Trophoblast cell (in vitro differentiated cells and primary cell): Measurements from ENCODE around the gene HLA-DQA1.

Experiments used
- DNase-seq, 2 donors: peaks; one replicate each; pipeline ENCODE4 v3.0.0-alpha.2; 2016
- H2AFZ ChIP-seq: 2 replicates; pipeline ENCODE4 v1.6.1; 2013; ENCODE audit warnings: low read length, moderate library complexity, mild to moderate bottlenecking; ENCODE audit not compliant: insufficient read depth, poor library complexity
- H2AK5ac ChIP-seq: 2 replicates; pipeline ENCODE4 v1.6.1; 2013; ENCODE audit warnings: mild to moderate bottlenecking, low read length
- H2BK120ac ChIP-seq: 2 replicates; pipeline ENCODE4 v1.6.1; 2013; ENCODE audit warnings: low read length, mild to moderate bottlenecking, moderate library complexity; ENCODE audit not compliant: insufficient read depth, poor library complexity
- H2BK12ac ChIP-seq: 2 replicates; pipeline ENCODE4 v1.6.1; 2013; ENCODE audit warnings: mild to moderate bottlenecking, low read length, moderate library complexity
- H2BK5ac ChIP-seq: 2 replicates; pipeline ENCODE4 v1.6.1; 2013; ENCODE audit warnings: low read length, low read depth, moderate library complexity, mild to moderate bottlenecking; ENCODE audit not compliant: poor library complexity
- H3K14ac ChIP-seq: 2 replicates; pipeline ENCODE4 v1.6.1; 2013; ENCODE audit warnings: mild to moderate bottlenecking, low read length
- H3K18ac ChIP-seq: 2 replicates; pipeline ENCODE4 v1.6.1; 2013; ENCODE audit warnings: mild to moderate bottlenecking, low read length
- H3K23ac ChIP-seq: 2 replicates; pipeline ENCODE4 v1.6.1; 2013; ENCODE audit warnings: low read length
- H3K27ac ChIP-seq: 2 replicates; pipeline ENCODE4 v1.5.1; 2013; ENCODE audit warnings: low read depth, mild to moderate bottlenecking, inconsistent platforms, low read length, moderate library complexity
- H3K27me3 ChIP-seq: 2 replicates; pipeline ENCODE4 v1.6.1; 2013; ENCODE audit warnings: inconsistent platforms, mild to moderate bottlenecking, low read length, moderate library complexity; ENCODE audit not compliant: insufficient read depth
- H3K36me3 ChIP-seq, 2 experiments: 1 replicate in 1 of 2; 2 replicates in 1 of 2; pipeline ENCODE4 v1.6.1; 2013; ENCODE audit warnings: low read length in 2 of 2, mild to moderate bottlenecking in 2 of 2, moderate library complexity in 1 of 2; ENCODE audit not compliant: insufficient read depth in 2 of 2, control insufficient read depth in 1 of 2
- H3K4ac ChIP-seq: 2 replicates; pipeline ENCODE4 v1.6.1; 2013; ENCODE audit warnings: low read depth, mild to moderate bottlenecking, low read length, moderate library complexity
- H3K4me1 ChIP-seq, 2 experiments: 1 replicate in 1 of 2; 2 replicates in 1 of 2; pipeline ENCODE4 v1.6.1; 2013; ENCODE audit warnings: low read length in 2 of 2, mild to moderate bottlenecking in 2 of 2, moderate library complexity in 1 of 2; ENCODE audit not compliant: insufficient read depth in 2 of 2, control insufficient read depth in 1 of 2
- H3K4me2 ChIP-seq: 2 replicates; pipeline ENCODE4 v1.6.1; 2013; ENCODE audit warnings: inconsistent platforms, mild to moderate bottlenecking, low read length, moderate library complexity
- H3K4me3 ChIP-seq: 2 replicates; pipeline ENCODE4 v1.5.1; 2013; ENCODE audit warnings: mild to moderate bottlenecking, low read depth, low read length, inconsistent platforms
- H3K79me1 ChIP-seq: one replicate; pipeline ENCODE4 v1.6.1; 2013; ENCODE audit warnings: low read length
- H3K79me2 ChIP-seq: 2 replicates; pipeline ENCODE4 v1.6.1; 2013; ENCODE audit warnings: low read length, mild to moderate bottlenecking; ENCODE audit not compliant: control insufficient read depth, insufficient read depth, poor library complexity
- H3K9ac ChIP-seq: 2 replicates; pipeline ENCODE4 v1.6.1; 2013; ENCODE audit warnings: mild to moderate bottlenecking, low read length
- H3K9me3 ChIP-seq: 2 replicates; pipeline ENCODE4 v1.6.1; 2013; ENCODE audit warnings: low read depth, mild to moderate bottlenecking, control low read depth, inconsistent platforms, low read length; ENCODE audit not compliant: insufficient read depth
- H4K12ac ChIP-seq: 2 replicates; pipeline ENCODE4 v1.6.1; 2013; ENCODE audit warnings: low read depth, mild to moderate bottlenecking, low read length, moderate library complexity
- H4K8ac ChIP-seq: 2 replicates; pipeline ENCODE4 v1.6.1; 2013; ENCODE audit warnings: low read depth, mild to moderate bottlenecking, low read length, moderate library complexity
- H4K91ac ChIP-seq: one replicate; pipeline ENCODE4 v1.6.1; 2013; ENCODE audit warnings: low read depth, mild to moderate bottlenecking, low read length, moderate library complexity
- WGBS: extraction: QIAGEN DNeasy Blood & Tissue Kit; methylation state at CpG from one replicate; pipeline ENCODE4 v1.1.7; 2013; ENCODE audit warnings: missing lambda C conversion rate; ENCODE audit not compliant: insufficient read length, insufficient coverage; ENCODE audit errors: extremely low coverage; 5-methylcytosine and 5-hydroxymethylcytosine counted together

HLA-DQA1 gene

DNA sequence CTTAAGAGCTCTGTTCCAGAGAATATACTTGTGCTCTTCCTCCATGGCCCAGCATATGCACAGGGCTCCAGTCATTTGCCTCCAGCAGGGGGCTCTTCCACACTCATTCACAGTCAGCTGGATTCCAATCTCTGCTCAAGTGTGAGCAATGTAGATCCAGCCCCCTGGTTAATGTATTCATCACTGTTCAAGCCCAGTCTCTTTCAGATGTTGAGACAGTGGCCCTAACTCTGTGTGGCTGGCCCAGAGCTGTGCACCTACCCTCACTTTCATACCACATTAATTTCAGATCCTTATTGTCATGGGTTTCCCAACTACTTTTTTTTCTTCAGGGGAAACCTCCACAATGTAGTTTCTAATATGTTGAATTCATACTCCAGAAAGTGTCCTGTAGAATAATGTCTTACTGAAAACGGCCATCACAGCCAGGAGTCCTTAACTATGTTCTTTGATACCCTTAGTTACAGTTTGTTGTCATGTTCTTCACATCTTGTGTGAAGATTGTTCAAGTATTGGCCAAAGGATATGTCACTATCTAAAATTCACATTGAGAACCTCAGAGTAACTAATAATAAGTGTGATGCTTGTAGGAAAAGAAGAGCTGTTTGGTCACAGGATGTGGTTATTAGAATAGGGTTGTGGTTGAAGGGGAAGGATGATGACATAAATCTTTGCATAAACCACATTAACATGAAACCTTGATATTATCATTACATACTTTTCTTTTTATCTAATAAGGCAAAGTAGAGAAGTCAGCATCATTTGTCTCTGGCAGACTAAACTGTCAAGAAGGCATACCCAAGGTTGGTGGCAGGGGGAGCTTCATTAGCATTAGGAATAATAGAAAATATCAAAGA, 14.4 kb upstream of the HLA-DQA1 start:
- Histone ChIP-seq H3K14ac (no peak overlapping the region), H2AFZ (no peak overlapping the region), H3K4me2 (no peak overlapping the region), H3K9me3 (no peaks in the 10 kb centered on the region), H2BK120ac (no peak overlapping the region), H3K23ac (no peak overlapping the region), H4K91ac (no peak overlapping the region), H2BK12ac (no peak overlapping the region), H3K4ac (no peak overlapping the region), H4K8ac (no peak overlapping the region), H3K27ac (no peak overlapping the region), H2AK5ac (no peak overlapping the region), H3K4me3 (no peak overlapping the region), H3K79me1 (no peaks in the 10 kb centered on the region), H3K18ac (no peak overlapping the region), H3K27me3 (no peaks in the 10 kb centered on the region), H2BK5ac (no peak overlapping the region), H3K36me3 (no peaks in the 10 kb centered on the region), H3K9ac (no peak overlapping the region), H3K79me2 (no peaks in the 10 kb centered on the region), H3K4me1 (no peaks in the 10 kb centered on the region), H4K12ac (no peak overlapping the region)
- WGBS, result no CpG with 5 or more reads among the region's 1 CpG
- DNase-seq, result peak in 1 of 2 donors; percentile 49

DNA sequence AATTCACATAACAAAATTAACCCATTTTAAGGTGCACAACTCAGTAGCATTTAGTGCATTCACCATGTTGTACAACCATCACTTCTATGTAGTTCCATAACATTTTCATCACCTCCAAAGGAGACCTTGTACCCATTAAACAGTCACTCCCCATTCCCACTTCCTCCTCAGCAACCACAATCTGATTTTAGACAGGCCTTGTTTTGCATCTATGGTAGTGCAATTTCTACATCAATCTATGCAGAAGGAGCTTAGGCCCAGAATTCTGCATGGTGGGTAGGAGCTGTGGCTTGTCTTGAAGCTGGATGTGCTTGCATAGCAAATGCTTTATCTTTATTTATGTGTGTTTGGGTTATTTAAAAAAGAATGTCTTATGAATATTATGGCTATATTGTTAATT, 13.5 kb upstream of the HLA-DQA1 start:
- H3K4me3 ChIP-seq, result no peak overlapping the region
- H2AFZ ChIP-seq, result no peak overlapping the region
- no peak overlapping the region for H4K8ac ChIP-seq
- no peak overlapping the region for H3K27ac ChIP-seq
- H3K36me3 ChIP-seq, result no peaks in the 10 kb centered on the region
- no peaks in the 10 kb centered on the region for H3K9me3 ChIP-seq
- H3K4me2 ChIP-seq, result no peak overlapping the region
- no peak overlapping the region for H2AK5ac ChIP-seq
- H3K4me1 ChIP-seq, result no peaks in the 10 kb centered on the region
- H4K91ac ChIP-seq, result no peak overlapping the region
- H3K79me1 ChIP-seq, result no peaks in the 10 kb centered on the region
- H3K9ac ChIP-seq, result no peak overlapping the region
- H3K14ac ChIP-seq, result no peak overlapping the region
- no peak overlapping the region for H4K12ac ChIP-seq
- no peak overlapping the region for H3K18ac ChIP-seq
- H3K27me3 ChIP-seq, result no peaks in the 10 kb centered on the region
- no peaks in the 10 kb centered on the region for H3K79me2 ChIP-seq
- no peak for DNase-seq
- no peak overlapping the region for H2BK5ac ChIP-seq
- no peak overlapping the region for H3K23ac ChIP-seq
- H2BK120ac ChIP-seq, result no peak overlapping the region
- H3K4ac ChIP-seq, result no peak overlapping the region
- H2BK12ac ChIP-seq, result no peak overlapping the region

DNA sequence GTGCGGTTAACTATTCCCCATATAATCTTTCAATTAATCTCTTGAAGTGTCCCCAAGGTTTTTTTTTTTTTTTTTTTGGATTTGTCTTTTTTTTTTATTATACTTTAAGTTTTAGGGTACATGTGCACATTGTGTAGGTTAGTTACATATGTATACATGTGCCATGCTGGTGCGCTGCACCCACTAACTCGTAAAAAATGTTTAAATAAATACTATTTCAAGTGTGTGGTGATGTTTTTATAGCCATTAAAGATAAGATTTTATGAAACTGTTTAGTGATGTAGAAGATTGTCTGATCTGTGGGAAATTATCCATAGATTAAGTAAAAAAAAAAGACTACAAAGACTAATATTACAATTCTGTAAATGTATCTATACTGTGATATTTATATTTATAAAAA, 12.6 kb upstream of the HLA-DQA1 start:
- no peak overlapping the region for H3K27ac ChIP-seq
- no peak overlapping the region for H4K91ac ChIP-seq
- DNase-seq, result no peak
- H2AK5ac ChIP-seq, result no peak overlapping the region
- H3K4me3 ChIP-seq, result no peak overlapping the region
- H3K9me3 ChIP-seq, result no peaks in the 10 kb centered on the region
- no peak overlapping the region for H2BK12ac ChIP-seq
- H3K79me2 ChIP-seq, result no peaks in the 10 kb centered on the region
- WGBS, result no CpG with 5 or more reads among the region's 3 CpGs
- no peak overlapping the region for H2BK120ac ChIP-seq
- H3K14ac ChIP-seq, result no peak overlapping the region
- no peak overlapping the region for H3K23ac ChIP-seq
- H4K12ac ChIP-seq, result no peak overlapping the region
- H2BK5ac ChIP-seq, result no peak overlapping the region
- H2AFZ ChIP-seq, result no peak overlapping the region
- H3K18ac ChIP-seq, result no peak overlapping the region
- no peak overlapping the region for H3K9ac ChIP-seq
- H3K4ac ChIP-seq, result no peak overlapping the region
- no peak overlapping the region for H3K4me2 ChIP-seq
- H3K27me3 ChIP-seq, result no peaks in the 10 kb centered on the region
- H3K4me1 ChIP-seq, result no peaks in the 10 kb centered on the region
- no peaks in the 10 kb centered on the region for H3K36me3 ChIP-seq
- H4K8ac ChIP-seq, result no peak overlapping the region
- H3K79me1 ChIP-seq, result no peaks in the 10 kb centered on the region

DNA sequence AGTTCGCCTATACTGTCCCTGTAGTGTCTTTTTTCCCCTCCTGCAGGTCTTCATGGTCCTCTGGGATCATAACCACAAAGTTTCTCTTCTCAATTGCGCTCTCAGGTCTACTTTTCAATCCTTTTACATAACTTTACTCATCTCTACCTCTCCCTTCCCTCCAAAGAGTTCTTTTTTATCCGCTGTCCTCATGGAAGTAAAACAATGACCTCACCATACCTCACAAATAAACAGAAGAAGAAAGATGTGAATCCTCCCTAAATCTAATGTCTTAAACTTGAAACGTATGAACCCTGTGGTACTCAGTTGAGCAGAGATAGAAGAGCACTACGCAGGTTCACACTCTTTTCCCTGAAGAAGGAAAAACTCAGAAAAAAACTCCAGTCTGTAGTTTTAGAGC, 12.1 kb upstream of the HLA-DQA1 start:
- H3K4me2 ChIP-seq, result no peak overlapping the region
- no peak overlapping the region for H3K18ac ChIP-seq
- H3K27me3 ChIP-seq, result no peaks in the 10 kb centered on the region
- H3K23ac ChIP-seq, result no peak overlapping the region
- no peaks in the 10 kb centered on the region for H3K36me3 ChIP-seq
- no peaks in the 10 kb centered on the region for H3K9me3 ChIP-seq
- H4K91ac ChIP-seq, result no peak overlapping the region
- H2BK120ac ChIP-seq, result no peak overlapping the region
- no peaks in the 10 kb centered on the region for H3K79me2 ChIP-seq
- H3K14ac ChIP-seq, result no peak overlapping the region
- H2AFZ ChIP-seq, result no peak overlapping the region
- no peak for DNase-seq
- H3K4me3 ChIP-seq, result no peak overlapping the region
- H4K8ac ChIP-seq, result no peak overlapping the region
- H3K27ac ChIP-seq, result no peak overlapping the region
- H3K9ac ChIP-seq, result no peak overlapping the region
- H3K4me1 ChIP-seq, result no peaks in the 10 kb centered on the region
- no peak overlapping the region for H2BK12ac ChIP-seq
- no CpG with 5 or more reads among the region's 5 CpGs for WGBS
- H2BK5ac ChIP-seq, result no peak overlapping the region
- H3K79me1 ChIP-seq, result no peaks in the 10 kb centered on the region
- no peak overlapping the region for H2AK5ac ChIP-seq
- no peak overlapping the region for H4K12ac ChIP-seq
- H3K4ac ChIP-seq, result no peak overlapping the region
